SH-SY5Y (cell line): ENCODE measurements around the gene RNLS.

Experiments
- GATA2 ChIP-seq: IDR thresholded peaks from 2 replicates; pipeline ENCODE4 v1.6.1; 2011; ENCODE audit warnings: mild to moderate bottlenecking, low read depth, low read length
- GATA3 ChIP-seq: IDR thresholded peaks from 2 replicates; pipeline ENCODE4 v1.6.1; 2011; ENCODE audit warnings: low read depth, mild to moderate bottlenecking, low read length, moderate library complexity

RNLS gene

GRCh38 chr10:88226891-88227290 lies 356.2 kb downstream of the RNLS start:
- TF ChIP-seq GATA3 (no peak), GATA2 (no peak)

DNA sequence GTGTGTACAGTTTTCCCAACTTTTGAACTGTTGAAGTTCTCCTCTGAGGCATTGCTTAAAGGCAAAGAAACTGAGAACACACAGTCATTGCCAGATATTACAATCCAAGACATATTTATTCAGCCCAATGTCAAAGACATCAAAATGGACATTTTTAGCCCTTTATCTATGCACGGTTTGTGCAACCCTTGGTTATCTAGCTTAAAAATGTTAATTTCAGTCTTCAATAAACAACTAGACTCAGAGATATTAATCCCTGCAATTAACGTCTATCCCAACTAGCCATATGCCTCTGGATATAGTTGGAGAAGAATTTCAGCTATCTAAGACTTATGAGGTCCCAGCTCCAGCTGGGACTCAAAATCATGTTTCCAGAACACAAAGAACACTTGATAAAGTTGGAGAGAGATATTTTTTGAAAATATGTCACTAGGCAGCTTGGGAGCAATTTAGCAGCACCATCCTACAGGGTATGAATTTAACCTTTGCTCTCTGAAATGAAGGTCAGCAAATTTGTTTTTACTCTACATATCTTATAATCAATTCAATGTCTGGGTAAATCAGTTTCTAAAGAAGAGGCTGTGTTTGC lies 357.0 kb downstream of the RNLS start:
- no peak for TF ChIP-seq GATA3
- no peak for TF ChIP-seq GATA2
